Measurements from ENCODE around the gene FOXK2. TPM values are rescaled to one million over a fixed set of nuclear protein-coding genes. Genes with fewer than 3 reads are reported as not detected.

The FOXK2 gene
- total RNA-seq, 2 experiments from 2014 or later, result 58.1 to 75.4 TPM

- Mint-ChIP-seq H3K4me3 (no peak overlapping the region), H3K27me3 (no peaks in the 10 kb centered on the region), H3K4me1 (peaks cover 26% of the 10 kb centered on the region), H3K27ac (peak overlapping the region; percentile 47), H3K9me3 (ENCODE audit: low read depth) (no peaks in the 10 kb centered on the region), H3K36me3 (ENCODE audit: low read depth) (peaks cover 43% of the 10 kb centered on the region)
- ChIA-PET POLR2A (interaction anchor here (0.5 kb wide), 1 partner anchor 33 kb away, joined by 3 read pairs; no protein-coding TSS in a partner anchor), CTCF (no interaction called here)
- ATAC-seq (no peak), DNase-seq (no peak)
- intact Hi-C loops (cut with DNase I, micrococcal nuclease), result no loop called here
These were observed 117.4 kb downstream of the FOXK2 start for GRCh38 chr17:82636626-82637598.

- intact Hi-C loops (cut with DNase I, micrococcal nuclease), result no loop called here
- peaks cover 55% of the 10 kb centered on the region for H3K36me3 Mint-ChIP-seq (ENCODE audit: low read depth)
- CTCF ChIA-PET, result no interaction called here
These were observed 118.7 kb downstream of the FOXK2 start for GRCh38 chr17:82638183-82638773.

GRCh38 chr17:82639628-82640027 is 120.1 kb downstream of the FOXK2 start:
- H3K36me3 Mint-ChIP-seq (ENCODE audit: low read depth), result peaks cover 62% of the 10 kb centered on the region
- POLR2A ChIA-PET, result no interaction called here
- H3K4me1 Mint-ChIP-seq, result peaks cover 23% of the 10 kb centered on the region
- H3K27me3 Mint-ChIP-seq, result no peaks in the 10 kb centered on the region
- CTCF ChIA-PET, result interaction anchor here (0.9 kb wide), 1 partner anchor 8 kb away, joined by 4 read pairs; no protein-coding TSS in a partner anchor
- no peak for ATAC-seq
- H3K9me3 Mint-ChIP-seq (ENCODE audit: low read depth), result no peaks in the 10 kb centered on the region
- no peak overlapping the region for H3K4me3 Mint-ChIP-seq
- intact Hi-C loops (cut with DNase I, micrococcal nuclease), result no loop called here
- no peak overlapping the region for H3K27ac Mint-ChIP-seq
- no peak for DNase-seq

More at GRCh38 chr17:82638183-82638773, 118.7 kb downstream of the FOXK2 start:
- POLR2A ChIA-PET, result no interaction called here
- H3K4me3 Mint-ChIP-seq, result no peak overlapping the region
- H3K4me1 Mint-ChIP-seq, result peaks cover 21% of the 10 kb centered on the region
- no peak for ATAC-seq
- no peaks in the 10 kb centered on the region for H3K27me3 Mint-ChIP-seq
- no peak for DNase-seq
- H3K9me3 Mint-ChIP-seq (ENCODE audit: low read depth), result no peaks in the 10 kb centered on the region
- no peak overlapping the region for H3K27ac Mint-ChIP-seq

- no peaks in the 10 kb centered on the region for H3K9me3 Mint-ChIP-seq (ENCODE audit: low read depth)
These were observed 120.5 kb downstream of the FOXK2 start for GRCh38 chr17:82640036-82640435.

GRCh38 chr17:82642022-82642421 is 122.5 kb downstream of the FOXK2 start:
- Mint-ChIP-seq H3K27ac (no peak overlapping the region), H3K9me3 (ENCODE audit: low read depth) (no peaks in the 10 kb centered on the region), H3K36me3 (ENCODE audit: low read depth) (peaks cover 63% of the 10 kb centered on the region), H3K27me3 (no peaks in the 10 kb centered on the region), H3K4me1 (peaks cover 39% of the 10 kb centered on the region), H3K4me3 (no peak overlapping the region)
- DNase-seq, result no peak
- CTCF ChIA-PET, result no interaction called here
- POLR2A ChIA-PET, result no interaction called here
- ATAC-seq, result no peak
- intact Hi-C loops (cut with DNase I, micrococcal nuclease), result no loop called here

More at GRCh38 chr17:82640036-82640435, 120.5 kb downstream of the FOXK2 start:
- Mint-ChIP-seq H3K27me3 (no peaks in the 10 kb centered on the region), H3K36me3 (ENCODE audit: low read depth) (peaks cover 60% of the 10 kb centered on the region), H3K4me1 (peaks cover 24% of the 10 kb centered on the region), H3K4me3 (no peak overlapping the region), H3K27ac (no peak overlapping the region)
- ATAC-seq, result no peak
- POLR2A ChIA-PET, result no interaction called here
- DNase-seq, result no peak
- intact Hi-C loops (cut with DNase I, micrococcal nuclease), result no loop called here
- CTCF ChIA-PET, result interaction anchor here (0.9 kb wide), 1 partner anchor 9 kb away, joined by 4 read pairs; no protein-coding TSS in a partner anchor

- Mint-ChIP-seq H3K4me1 (peaks cover 35% of the 10 kb centered on the region), H3K36me3 (ENCODE audit: low read depth) (peaks cover 54% of the 10 kb centered on the region), H3K27ac (no peak overlapping the region), H3K4me3 (no peak overlapping the region), H3K9me3 (ENCODE audit: low read depth) (no peaks in the 10 kb centered on the region), H3K27me3 (no peaks in the 10 kb centered on the region)
- intact Hi-C loops (cut with DNase I, micrococcal nuclease), result no loop called here
- no peak for ATAC-seq
- ChIA-PET POLR2A (no interaction called here), CTCF (no interaction called here)
- DNase-seq, result no peak
These were observed 124.6 kb downstream of the FOXK2 start for GRCh38 chr17:82644148-82644547.

- ATAC-seq (no peak), DNase-seq (no peak)
- Mint-ChIP-seq H3K4me3 (peak overlapping the region; percentile 82), H3K4me1 (peaks cover 29% of the 10 kb centered on the region), H3K9me3 (ENCODE audit: low read depth) (no peaks in the 10 kb centered on the region), H3K36me3 (ENCODE audit: low read depth) (peaks cover 44% of the 10 kb centered on the region), H3K27me3 (no peaks in the 10 kb centered on the region), H3K27ac (no peak overlapping the region)
- intact Hi-C loops (cut with DNase I, micrococcal nuclease), result loop anchor here in 1 of 2 experiments (5.0 kb wide), 1 partner anchor 53 kb away; no protein-coding TSS in a partner anchor
- ChIA-PET POLR2A (no interaction called here), CTCF (no interaction called here)
These were observed 126.0 kb downstream of the FOXK2 start for GRCh38 chr17:82645516-82645915.

GRCh38 chr17:82647593-82648164 is 128.1 kb downstream of the FOXK2 start:
- H3K4me1 Mint-ChIP-seq, result peaks cover 24% of the 10 kb centered on the region
- CTCF ChIA-PET, result interaction anchor here (0.6 kb wide), 1 partner anchor 152 kb away, joined by 3 read pairs; no protein-coding TSS in a partner anchor
- intact Hi-C loops (cut with DNase I, micrococcal nuclease), result loop anchor here (1.0 to 5.0 kb wide), 14 partner anchors 51 to 625 kb away; partner anchors contain the start of genes FN3KRP (in 2 of the 2), RAB40B (in 2 of the 2), CENPX (in 1 of the 2) and CYBC1 (in 1 of the 2)

GRCh38 chr17:82648165-82648668 is 128.7 kb downstream of the FOXK2 start, which contains the start of gene WDR45B:
WDR45B (minus strand) TSS chr17:82648444; CDS start chr17:82648340, 104 bp downstream.
- ChIA-PET CTCF (interaction anchor here (0.6 kb wide), 1 partner anchor 152 kb away, joined by 3 read pairs; no protein-coding TSS in a partner anchor), POLR2A (no interaction called here)
- Mint-ChIP-seq H3K36me3 (ENCODE audit: low read depth) (peaks cover 25% of the 10 kb centered on the region), H3K9me3 (ENCODE audit: low read depth) (no peaks in the 10 kb centered on the region), H3K4me3 (peak within 1 kb of the TSS; percentile 82), H3K27me3 (no peaks in the 10 kb centered on the region), H3K4me1 (peaks cover 24% of the 10 kb centered on the region), H3K27ac (peak within 1 kb of the TSS; percentile 65)
- intact Hi-C loops (cut with DNase I, micrococcal nuclease), result loop anchor here (1.0 to 5.0 kb wide), 13 partner anchors 50 to 625 kb away; partner anchors contain the start of genes FN3KRP (in 2 of the 2), RAB40B (in 2 of the 2), CENPX (in 1 of the 2) and CYBC1 (in 1 of the 2)
- peak; percentile 95 for DNase-seq
- ATAC-seq, result peak; percentile 88

More at GRCh38 chr17:82647593-82648164, 128.1 kb downstream of the FOXK2 start:
- Mint-ChIP-seq H3K27me3 (no peaks in the 10 kb centered on the region), H3K36me3 (ENCODE audit: low read depth) (peaks cover 30% of the 10 kb centered on the region), H3K4me3 (peak overlapping the region; percentile 82), H3K9me3 (ENCODE audit: low read depth) (no peaks in the 10 kb centered on the region), H3K27ac (peak overlapping the region; percentile 65)
- peak; percentile 67 for DNase-seq
- ATAC-seq, result peak; percentile 16
- POLR2A ChIA-PET, result no interaction called here

- H3K27me3 Mint-ChIP-seq, result no peaks in the 10 kb centered on the region
- DNase-seq, result no peak
- intact Hi-C loops (cut with DNase I, micrococcal nuclease), result loop anchor here (1.0 to 5.0 kb wide), 13 partner anchors 49 to 626 kb away; partner anchors contain the start of genes FN3KRP (in 2 of the 2), RAB40B (in 2 of the 2), CENPX (in 1 of the 2) and CYBC1 (in 1 of the 2)
- ChIA-PET POLR2A (no interaction called here), CTCF (no interaction called here)
- peaks cover 23% of the 10 kb centered on the region for H3K4me1 Mint-ChIP-seq
- H3K36me3 Mint-ChIP-seq (ENCODE audit: low read depth), result peaks cover 18% of the 10 kb centered on the region
- H3K4me3 Mint-ChIP-seq, result peak overlapping the region; percentile 61
- peak overlapping the region; percentile 58 for H3K27ac Mint-ChIP-seq
- H3K9me3 Mint-ChIP-seq (ENCODE audit: low read depth), result no peaks in the 10 kb centered on the region
- ATAC-seq, result peak; percentile 27
These were observed 129.3 kb downstream of the FOXK2 start for GRCh38 chr17:82648742-82649331.
